Left lobe of liver (tissue), 2 donors: Measurements from ENCODE around the gene BMAL1. TPM values are rescaled to one million over a fixed set of nuclear protein-coding genes. Genes with fewer than 3 reads are reported as not detected.
A peak's percentile ranks its signal among the peaks of the same experiment; 100 is the strongest.
"Not testable (repeated sequence)": the region's sequence is repeated elsewhere in the genome, so short reads cannot be mapped to it uniquely, and the experiment has no call there.

Source experiments
- ATAC-seq: fragments of 200-7000 bp; cut with Tn5 transposase; one replicate; pipeline ENCODE4 v1.9.1; 2020; ENCODE audit warnings: mild to moderate bottlenecking, moderate library complexity
- DNase-seq: peaks from one replicate; pipeline ENCODE4 v3.0.0-alpha.2; 2020; ENCODE audit warnings: low spot score
- total RNA-seq: library from RNA; stranded (reverse); gene quantifications from one replicate; pipeline ENCODE4 v1.2.1, GENCODE V29; 2021
- donor health status: DM: no; HTN: no; CAD: no; lungs with moderate emphysema.
- donor health status: DM: no; HTN: yes; CAD: no.

BMAL1 gene
- total RNA-seq = 37.0 TPM

GRCh38 chr11:13277768-13278608 lies at the start of gene BMAL1:
TSS of gene BMAL1 (plus strand) at chr11:13277790. CDS start at chr11:13354309, 76,519 bp downstream.
- DNase-seq (peak; percentile 73), ATAC-seq (peak; percentile 41)

- DNase-seq = no peak
- no peak for ATAC-seq
These were observed 49.0 kb upstream of the BMAL1 start for GRCh38 chr11:13228572-13228971.

- ATAC-seq (no peak), DNase-seq (no peak)
These were observed 48.5 kb upstream of the BMAL1 start for GRCh38 chr11:13229136-13229535.

GRCh38 chr11:13229711-13230318 lies 47.8 kb upstream of the BMAL1 start:
- DNase-seq (no peak), ATAC-seq (no peak)

- ATAC-seq (no peak), DNase-seq (no peak)
These were observed 44.3 kb upstream of the BMAL1 start for GRCh38 chr11:13233173-13233745.

- DNase-seq = no peak
- no peak for ATAC-seq
These were observed 41.7 kb upstream of the BMAL1 start for GRCh38 chr11:13235895-13236294.

GRCh38 chr11:13236626-13237025 lies 41.0 kb upstream of the BMAL1 start:
- no peak for ATAC-seq

GRCh38 chr11:13237761-13238160 lies 39.8 kb upstream of the BMAL1 start:
- no peak for ATAC-seq
- no peak for DNase-seq

More at GRCh38 chr11:13236626-13237025, 41.0 kb upstream of the BMAL1 start:
- no peak for DNase-seq

GRCh38 chr11:13238879-13239514 lies 38.6 kb upstream of the BMAL1 start:
- DNase-seq = peak; percentile 48

GRCh38 chr11:13242564-13242963 lies 35.0 kb upstream of the BMAL1 start:
- DNase-seq = no peak
- ATAC-seq = no peak

More at GRCh38 chr11:13238879-13239514, 38.6 kb upstream of the BMAL1 start:
- ATAC-seq = peak; percentile 88

GRCh38 chr11:13247606-13248296 lies 29.8 kb upstream of the BMAL1 start:
- DNase-seq (no peak), ATAC-seq (no peak)

- no peak for DNase-seq
- ATAC-seq = no peak
These were observed 28.4 kb upstream of the BMAL1 start for GRCh38 chr11:13249177-13249576.

GRCh38 chr11:13249992-13250391 lies 27.6 kb upstream of the BMAL1 start:
- DNase-seq (no peak), ATAC-seq (no peak)

GRCh38 chr11:13251966-13252365 lies 25.6 kb upstream of the BMAL1 start:
- DNase-seq = no peak
- ATAC-seq = no peak

GRCh38 chr11:13252438-13252837 lies 25.2 kb upstream of the BMAL1 start:
- ATAC-seq = no peak
- DNase-seq = no peak

- ATAC-seq = no peak
- no peak for DNase-seq
These were observed 21.4 kb upstream of the BMAL1 start for GRCh38 chr11:13256216-13256615.

GRCh38 chr11:13258061-13258460 lies 19.5 kb upstream of the BMAL1 start:
- DNase-seq, ATAC-seq: not testable (repeated sequence)

GRCh38 chr11:13258855-13259254 lies 18.7 kb upstream of the BMAL1 start:
- no peak for ATAC-seq
- no peak for DNase-seq

GRCh38 chr11:13259374-13259773 lies 18.2 kb upstream of the BMAL1 start:
- no peak for ATAC-seq
- no peak for DNase-seq

- DNase-seq (no peak), ATAC-seq (no peak)
These were observed 17.2 kb upstream of the BMAL1 start for GRCh38 chr11:13260201-13260962.
